NB4 (cell line): ENCODE measurements around the gene TSPAN18.

Experiments used
- DNase-seq: peaks from one replicate; pipeline ENCODE4 v3.0.0; 2010; ENCODE audit warnings: low read depth
- H3K4me3 ChIP-seq: one replicate; pipeline ENCODE4 v1.5.1; 2011; ENCODE audit warnings: mild to moderate bottlenecking, low read depth, low read length, moderate library complexity
- CTCF ChIP-seq: IDR thresholded peaks from one replicate; pipeline ENCODE4 v1.5.1; 2012; ENCODE audit warnings: low read depth, low read length
- MAX ChIP-seq: IDR thresholded peaks from 2 replicates; pipeline ENCODE4 v1.6.1; 2011; ENCODE audit warnings: low read depth, low read length
- MYC ChIP-seq: IDR thresholded peaks from 2 replicates; pipeline ENCODE4 v1.6.1; 2011; ENCODE audit warnings: low read depth, low read length
- POLR2A ChIP-seq: IDR thresholded peaks from 2 replicates; pipeline ENCODE4 v1.6.1; 2011; ENCODE audit warnings: mild to moderate bottlenecking; ENCODE audit not compliant: insufficient read length; ENCODE audit errors: extremely low read depth

TSPAN18 gene

GRCh38 chr11:44809283-44809682 is 82.5 kb downstream of the TSPAN18 start:
- no peak for DNase-seq
- TF ChIP-seq POLR2A: no peak
- no peak for TF ChIP-seq CTCF
- TF ChIP-seq MYC: no peak
- H3K4me3 ChIP-seq: no peak overlapping the region

- no peak overlapping the region for H3K4me3 ChIP-seq
- peak; percentile 53 for DNase-seq
- TF ChIP-seq CTCF (no peak), MYC (no peak), POLR2A (no peak), MAX (no peak)
Observed at GRCh38 chr11:44811841-44812448, 85.2 kb downstream of the TSPAN18 start.

- no peak overlapping the region for H3K4me3 ChIP-seq
- DNase-seq: no peak
- no peak for TF ChIP-seq POLR2A
- TF ChIP-seq MYC: no peak
- TF ChIP-seq MAX: no peak
- TF ChIP-seq CTCF: no peak
Observed at GRCh38 chr11:44812971-44813370, 86.2 kb downstream of the TSPAN18 start.

GRCh38 chr11:44813401-44813800 is 86.6 kb downstream of the TSPAN18 start:
- peak; percentile 59 for DNase-seq
- no peak for TF ChIP-seq MAX
- no peak for TF ChIP-seq MYC
- TF ChIP-seq POLR2A: no peak
- TF ChIP-seq CTCF: no peak
- no peak overlapping the region for H3K4me3 ChIP-seq

GRCh38 chr11:44814881-44815592 is 88.3 kb downstream of the TSPAN18 start:
- TF ChIP-seq CTCF (no peak), POLR2A (no peak), MAX (no peak), MYC (no peak)
- H3K4me3 ChIP-seq: no peak overlapping the region
- DNase-seq: peak; percentile 90
